GM18519 (cell line): ENCODE measurements around the gene ZNF644.
A peak's percentile ranks its signal among the peaks of the same experiment; 100 is the strongest.

ENCODE experiments used
- ATAC-seq: cut with Tn5 transposase; IDR thresholded peaks from one replicate; pipeline ENCODE4 v1.9.1; 2021; ENCODE audit warnings: mild to moderate bottlenecking, moderate library complexity; ENCODE audit not compliant: unreplicated experiment, low FRiP score

The ZNF644 gene

DNA sequence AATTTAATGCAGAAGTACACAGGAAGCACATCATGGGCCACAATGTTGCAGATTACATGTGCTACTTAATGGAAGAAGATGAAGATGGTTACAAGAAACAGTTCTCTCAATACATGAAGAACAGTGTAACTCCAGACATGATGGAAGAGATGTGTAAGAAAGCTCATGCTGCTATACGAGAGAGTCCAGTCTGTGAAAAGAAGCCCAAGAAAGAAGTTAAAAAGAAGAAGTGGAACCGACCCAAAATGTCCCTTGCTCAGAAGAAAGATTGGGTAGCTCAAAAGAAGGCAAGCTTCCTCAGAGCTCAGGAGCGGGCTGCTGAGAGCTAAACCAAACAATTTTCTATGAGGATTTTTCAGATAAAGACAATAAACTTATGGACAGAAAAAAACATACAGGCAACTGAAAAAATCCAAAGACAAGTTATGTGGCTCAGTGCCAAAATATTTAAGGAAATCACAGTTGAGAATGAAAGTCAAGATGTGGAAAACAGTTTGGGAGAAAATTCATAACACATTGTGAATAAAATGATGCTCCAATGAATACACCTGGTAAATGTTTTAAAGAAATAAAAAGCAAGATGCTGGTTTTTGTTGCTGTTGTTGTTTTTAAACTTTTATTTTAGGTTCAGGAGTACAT is 2.8 kb upstream of the ZNF644 start:
- no peak for ATAC-seq

- no peak for ATAC-seq
These were observed 689 bp upstream of the ZNF644 start for GRCh38 chr1:91022518-91022929.

- peak; percentile 31 for ATAC-seq
These were observed 709 bp downstream of the ZNF644 start for GRCh38 chr1:91020967-91021685.

DNA sequence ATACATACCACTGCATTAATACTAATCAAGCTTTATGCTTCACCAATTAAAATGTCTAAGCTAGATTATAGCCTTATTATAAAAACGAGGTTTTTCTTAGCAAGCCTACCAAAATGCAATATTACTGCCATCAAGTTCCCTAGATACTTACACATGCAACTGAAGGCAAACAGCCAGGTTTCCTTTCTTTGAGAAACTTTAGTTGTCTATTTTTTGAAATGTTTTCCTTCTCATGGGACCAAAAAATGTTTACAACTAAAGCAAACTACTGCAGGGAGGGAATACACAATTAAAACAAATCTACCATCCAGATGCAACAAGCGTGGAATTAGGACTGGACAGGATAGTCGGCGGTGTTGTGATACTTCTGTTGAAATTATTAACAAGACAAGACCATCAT is 1.3 kb downstream of the ZNF644 start:
- ATAC-seq: no peak

- ATAC-seq: no peak
These were observed 3.8 kb downstream of the ZNF644 start for GRCh38 chr1:91018006-91018405.

DNA sequence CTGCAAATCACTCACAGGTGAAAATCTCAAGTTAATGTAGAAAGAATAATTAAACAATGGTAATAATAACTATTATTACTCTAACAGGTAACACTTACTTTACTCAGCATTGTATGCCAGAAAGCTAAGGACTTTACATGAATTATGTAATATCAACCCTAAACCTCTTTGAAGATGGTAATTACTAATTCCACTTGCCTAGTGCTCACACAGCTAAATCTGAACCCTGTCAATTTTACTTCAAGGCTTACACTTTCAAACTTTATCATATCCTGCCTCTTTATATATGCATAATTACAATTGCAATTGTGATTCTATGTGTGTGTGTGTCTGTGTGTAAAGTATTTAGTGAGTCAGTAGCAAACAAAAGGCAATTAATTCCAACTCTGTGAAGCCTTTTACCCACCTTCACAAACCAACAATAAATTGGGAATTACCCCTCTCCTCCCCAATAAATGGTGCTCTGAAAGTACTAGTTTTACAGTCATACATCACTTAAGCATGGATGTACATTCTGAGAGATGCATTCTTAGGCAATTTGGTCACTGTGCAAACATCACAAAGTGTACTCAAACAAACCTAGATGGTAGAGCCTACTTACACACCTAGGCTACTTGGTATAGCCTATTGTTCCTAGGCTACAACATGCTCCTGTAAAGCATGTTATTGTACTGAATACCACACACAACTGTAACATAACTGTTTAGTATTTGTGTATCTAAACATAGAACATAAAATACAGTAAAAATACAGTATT is 5.9 kb downstream of the ZNF644 start:
- no peak for ATAC-seq

GRCh38 chr1:91015358-91015780 is 6.5 kb downstream of the ZNF644 start:
- no peak for ATAC-seq

DNA sequence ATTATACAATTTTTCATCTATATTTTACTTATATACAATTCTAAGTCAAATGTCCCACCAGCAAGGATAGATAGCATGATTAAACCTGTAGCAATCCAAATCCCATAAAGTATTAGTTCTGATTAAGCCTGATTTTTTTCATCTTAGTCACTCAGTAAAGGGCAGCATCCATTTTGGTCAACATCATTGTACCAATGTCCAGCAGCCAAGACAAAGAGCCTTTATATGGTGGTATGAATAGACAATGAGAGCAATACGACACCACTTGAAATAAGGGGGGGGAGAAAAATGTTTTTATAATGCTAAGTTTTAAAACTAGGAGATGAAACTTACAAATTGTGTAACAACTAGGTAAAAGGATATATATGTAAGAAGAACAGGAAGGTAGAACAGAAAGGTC is 7.4 kb downstream of the ZNF644 start:
- ATAC-seq: no peak

DNA sequence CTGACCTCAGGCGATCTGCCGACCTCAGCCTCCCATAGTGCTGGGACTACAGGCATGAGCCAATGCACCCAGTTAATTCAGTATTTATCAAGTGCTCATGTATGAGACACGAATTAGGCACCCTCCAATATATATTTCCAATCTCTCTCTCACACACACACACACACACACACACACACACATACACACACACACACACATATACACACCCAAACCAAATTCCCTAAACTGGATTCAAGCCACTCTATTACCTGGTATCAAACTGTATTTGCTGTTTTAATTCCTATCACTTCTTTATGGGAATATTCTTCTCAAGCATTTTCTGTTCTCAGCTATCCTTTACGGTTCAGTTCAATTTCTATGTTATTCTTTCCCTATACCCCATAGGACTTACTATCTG is 8.5 kb downstream of the ZNF644 start:
- no peak for ATAC-seq

- ATAC-seq: no peak
These were observed 9.6 kb downstream of the ZNF644 start for GRCh38 chr1:91012196-91012595.

- ATAC-seq: no peak
These were observed 10.1 kb downstream of the ZNF644 start for GRCh38 chr1:91011726-91012125.

- no peak for ATAC-seq
These were observed 14.0 kb downstream of the ZNF644 start for GRCh38 chr1:91007827-91008226.

- no peak for ATAC-seq
These were observed 14.7 kb downstream of the ZNF644 start for GRCh38 chr1:91007092-91007491.

- no peak for ATAC-seq
These were observed 15.5 kb downstream of the ZNF644 start for GRCh38 chr1:91006113-91006908.

DNA sequence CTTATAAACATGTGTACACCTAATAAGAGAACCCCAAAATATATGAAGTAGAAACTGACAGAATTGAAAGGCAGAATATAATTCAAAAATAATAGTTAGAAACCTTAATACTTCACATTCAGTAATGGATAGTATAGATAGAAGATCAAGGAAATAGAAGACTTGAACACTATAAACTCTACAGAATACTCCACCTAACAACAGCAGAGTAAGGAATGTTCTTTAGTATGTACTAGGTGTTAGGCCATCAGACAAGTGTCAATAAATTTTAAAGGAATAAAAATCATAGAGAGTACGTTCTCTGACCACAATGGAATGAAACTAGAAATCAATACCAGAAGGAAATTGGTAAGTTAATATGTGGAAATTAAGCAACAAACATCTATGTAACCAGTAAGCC is 16.6 kb downstream of the ZNF644 start:
- ATAC-seq: no peak

DNA sequence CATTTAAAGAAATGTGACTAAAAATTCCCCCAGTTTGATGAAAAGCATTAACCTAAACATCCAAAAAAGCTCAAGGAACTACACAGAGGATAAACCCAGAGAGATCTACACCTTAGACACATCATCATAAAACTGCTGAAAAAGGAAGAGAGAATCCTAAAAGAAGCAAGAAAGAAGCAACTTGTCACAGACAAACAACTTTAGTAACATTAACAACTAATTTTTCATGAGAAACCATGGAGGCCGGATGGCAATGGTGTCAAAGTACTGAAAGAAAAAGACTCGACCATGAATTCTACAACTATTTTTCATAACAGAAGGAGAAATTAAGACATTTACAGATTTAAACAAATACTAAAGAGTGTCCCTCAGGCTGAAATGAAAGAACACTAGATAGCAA is 17.7 kb downstream of the ZNF644 start:
- ATAC-seq: no peak

GRCh38 chr1:90996742-90997413 is 25.0 kb downstream of the ZNF644 start:
- ATAC-seq: no peak

DNA sequence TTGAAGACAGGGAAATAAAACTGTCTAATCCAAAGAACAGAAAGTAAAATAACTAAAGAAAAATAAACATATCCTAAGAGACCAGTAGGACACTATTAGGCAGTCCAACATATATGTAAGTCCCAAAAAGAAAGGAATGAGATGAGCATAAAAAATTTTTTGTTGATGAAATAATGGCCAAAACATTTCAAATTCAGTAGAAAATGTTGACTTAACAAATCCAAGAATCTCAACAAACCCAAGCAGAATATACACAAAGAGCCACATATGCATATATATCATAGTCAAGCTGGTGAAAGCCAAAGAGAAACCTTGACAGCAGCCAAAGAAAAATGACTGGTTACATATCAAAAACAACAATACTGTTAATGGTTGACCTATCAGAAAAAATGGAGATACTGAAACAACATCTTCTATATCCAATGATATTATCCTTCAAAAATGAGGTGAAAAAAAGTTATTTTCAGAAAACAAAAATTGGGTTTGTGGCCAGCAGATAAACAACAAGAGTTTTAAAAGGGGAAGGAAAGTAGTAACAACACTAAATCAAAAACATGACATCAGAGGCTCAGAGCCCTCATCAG is 26.4 kb downstream of the ZNF644 start:
- no peak for ATAC-seq

DNA sequence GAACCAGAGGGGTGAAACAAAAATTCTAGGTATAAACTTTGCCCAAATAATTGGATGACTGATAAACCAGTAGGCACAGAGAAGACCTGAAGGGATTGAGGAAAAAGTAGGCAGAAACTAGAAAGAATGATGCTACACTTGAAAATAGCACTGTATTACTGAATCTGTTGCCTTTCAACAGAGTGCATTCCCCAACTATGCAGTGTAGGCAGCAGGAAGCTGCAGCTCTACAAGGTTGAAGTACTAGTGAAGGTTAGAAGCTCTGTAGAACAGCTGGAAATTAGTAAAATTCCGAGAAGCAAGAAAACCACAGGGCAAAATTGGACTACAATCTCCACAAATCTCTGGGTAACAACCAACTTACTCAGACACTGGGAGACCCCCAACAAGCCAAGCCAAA is 27.4 kb downstream of the ZNF644 start:
- ATAC-seq: no peak

GRCh38 chr1:90993245-90993644 is 28.6 kb downstream of the ZNF644 start:
- ATAC-seq: no peak
